Limb (tissue), 2 donors: ENCODE results near the gene TTLL5.

Experiments used
- DNase-seq, 2 donors: peaks; one replicate each; pipeline ENCODE4 v3.0.0-alpha.2; 2016; ENCODE audit errors: extremely low spot score in 2 of 2

The TTLL5 gene, protein sequence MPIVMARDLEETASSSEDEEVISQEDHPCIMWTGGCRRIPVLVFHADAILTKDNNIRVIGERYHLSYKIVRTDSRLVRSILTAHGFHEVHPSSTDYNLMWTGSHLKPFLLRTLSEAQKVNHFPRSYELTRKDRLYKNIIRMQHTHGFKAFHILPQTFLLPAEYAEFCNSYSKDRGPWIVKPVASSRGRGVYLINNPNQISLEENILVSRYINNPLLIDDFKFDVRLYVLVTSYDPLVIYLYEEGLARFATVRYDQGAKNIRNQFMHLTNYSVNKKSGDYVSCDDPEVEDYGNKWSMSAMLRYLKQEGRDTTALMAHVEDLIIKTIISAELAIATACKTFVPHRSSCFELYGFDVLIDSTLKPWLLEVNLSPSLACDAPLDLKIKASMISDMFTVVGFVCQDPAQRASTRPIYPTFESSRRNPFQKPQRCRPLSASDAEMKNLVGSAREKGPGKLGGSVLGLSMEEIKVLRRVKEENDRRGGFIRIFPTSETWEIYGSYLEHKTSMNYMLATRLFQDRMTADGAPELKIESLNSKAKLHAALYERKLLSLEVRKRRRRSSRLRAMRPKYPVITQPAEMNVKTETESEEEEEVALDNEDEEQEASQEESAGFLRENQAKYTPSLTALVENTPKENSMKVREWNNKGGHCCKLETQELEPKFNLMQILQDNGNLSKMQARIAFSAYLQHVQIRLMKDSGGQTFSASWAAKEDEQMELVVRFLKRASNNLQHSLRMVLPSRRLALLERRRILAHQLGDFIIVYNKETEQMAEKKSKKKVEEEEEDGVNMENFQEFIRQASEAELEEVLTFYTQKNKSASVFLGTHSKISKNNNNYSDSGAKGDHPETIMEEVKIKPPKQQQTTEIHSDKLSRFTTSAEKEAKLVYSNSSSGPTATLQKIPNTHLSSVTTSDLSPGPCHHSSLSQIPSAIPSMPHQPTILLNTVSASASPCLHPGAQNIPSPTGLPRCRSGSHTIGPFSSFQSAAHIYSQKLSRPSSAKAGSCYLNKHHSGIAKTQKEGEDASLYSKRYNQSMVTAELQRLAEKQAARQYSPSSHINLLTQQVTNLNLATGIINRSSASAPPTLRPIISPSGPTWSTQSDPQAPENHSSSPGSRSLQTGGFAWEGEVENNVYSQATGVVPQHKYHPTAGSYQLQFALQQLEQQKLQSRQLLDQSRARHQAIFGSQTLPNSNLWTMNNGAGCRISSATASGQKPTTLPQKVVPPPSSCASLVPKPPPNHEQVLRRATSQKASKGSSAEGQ (N-terminal part only)

DNA sequence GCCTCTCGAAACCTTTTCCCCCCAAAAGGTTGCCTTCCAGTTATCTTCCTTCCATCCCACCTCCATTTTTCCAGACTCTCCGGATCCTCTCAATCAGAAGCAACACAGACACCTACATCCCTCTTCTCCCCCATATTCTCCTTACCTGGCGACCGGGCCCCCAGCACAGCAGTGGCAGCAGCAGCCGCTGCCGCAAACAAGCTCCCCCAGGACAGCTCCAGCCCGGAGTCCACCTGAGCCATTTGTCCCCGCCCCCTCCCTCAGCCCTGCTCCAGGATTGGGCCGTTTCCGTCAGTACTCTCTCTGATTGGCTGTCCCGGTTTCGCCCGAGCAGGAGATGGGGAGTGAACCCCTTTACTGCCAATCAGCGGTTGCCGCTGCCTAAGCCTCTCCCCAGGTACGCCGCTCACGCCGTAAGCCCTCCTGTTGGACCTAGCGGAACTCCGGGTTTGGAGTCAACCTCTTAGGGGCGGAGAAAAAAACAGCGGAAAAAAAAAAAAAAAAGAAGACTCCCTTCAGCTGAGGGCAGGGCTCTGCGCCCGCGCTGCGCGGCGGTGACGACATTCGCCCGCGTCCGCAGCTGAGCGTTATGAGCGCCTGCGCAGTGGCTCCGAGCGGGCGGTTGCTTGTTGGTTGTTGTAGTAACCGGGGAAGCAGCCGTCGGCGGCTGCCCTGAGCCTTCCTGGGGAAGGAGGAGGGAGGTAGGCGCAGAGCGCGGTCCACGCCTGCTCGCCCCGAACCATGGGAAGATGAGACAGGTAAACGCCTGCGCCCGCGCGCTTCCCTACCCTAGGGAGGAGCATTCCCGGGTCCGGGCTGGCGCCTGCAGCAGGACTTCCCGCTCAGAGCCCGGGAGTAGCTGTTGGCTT is at the start of gene TTLL5, which contains the start of gene ERG28:
TTLL5 (plus strand) TSS at position 617 of the 869 bp plus-strand sequence. CDS start 1,904 bp downstream, outside the sequence.
ERG28 (minus strand) TSS at position 247 of the 869 bp plus-strand sequence. CDS start 3,374 bp downstream, outside the sequence.
- DNase-seq: peak; percentile 97

DNA sequence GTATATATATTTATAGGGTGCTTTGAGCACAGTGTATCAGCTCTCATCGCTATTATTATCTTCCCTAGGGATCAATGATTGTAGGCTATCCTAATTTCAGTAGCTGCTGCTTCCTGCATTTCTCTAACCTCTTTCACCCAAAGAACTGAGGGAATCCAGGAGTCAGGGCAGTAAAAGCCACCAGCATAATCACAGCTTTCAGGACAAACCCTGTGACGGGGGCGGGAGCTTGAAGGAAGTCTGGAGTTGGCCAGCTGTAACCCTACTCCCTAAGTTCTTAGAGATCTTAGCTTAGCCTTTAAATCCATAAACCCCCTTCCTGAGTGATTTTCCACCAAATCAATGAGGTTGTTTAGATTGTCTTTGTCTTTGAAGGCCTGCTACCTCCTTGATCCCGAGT is 48.9 kb upstream of the TTLL5 start:
- DNase-seq: no peak

DNA sequence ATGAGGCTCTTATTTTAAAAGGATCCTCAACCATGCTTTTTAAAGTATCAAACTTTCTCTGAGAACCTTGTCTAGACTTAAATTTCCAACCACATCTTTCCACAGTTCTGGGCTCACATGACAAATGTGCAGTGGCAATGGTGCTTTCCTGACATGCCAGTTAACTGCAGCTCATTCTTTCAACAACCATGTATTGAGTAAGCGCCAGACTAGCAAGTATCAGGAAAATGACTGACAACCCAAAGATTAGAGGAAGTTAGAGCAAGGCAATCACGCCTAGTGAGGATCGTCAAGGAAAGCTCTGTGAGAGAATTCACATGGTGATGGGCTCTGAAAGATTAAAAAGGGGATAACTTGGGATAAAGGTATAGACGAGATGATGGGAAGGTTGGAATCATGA is 46.9 kb upstream of the TTLL5 start:
- DNase-seq: no peak

DNA sequence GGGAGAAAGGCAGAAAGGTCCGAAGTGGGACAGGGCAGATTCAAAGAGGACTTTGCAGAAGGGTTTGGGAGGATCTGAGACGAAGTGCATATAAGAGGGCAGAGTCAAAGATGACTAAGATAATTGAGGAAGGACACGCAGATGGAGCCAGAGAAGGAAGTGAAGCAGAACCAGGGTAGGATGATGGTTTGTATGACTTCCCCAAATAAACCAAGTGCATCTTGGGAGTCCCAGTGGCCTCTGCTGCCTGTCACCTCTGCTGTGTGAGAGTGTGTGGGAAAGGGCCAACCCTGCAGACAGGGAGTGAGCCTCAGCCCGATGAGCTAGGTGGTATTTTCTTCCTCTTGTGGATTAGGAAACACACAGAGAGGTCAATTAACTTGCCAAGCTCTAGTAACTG is 45.8 kb upstream of the TTLL5 start:
- DNase-seq: no peak

DNA sequence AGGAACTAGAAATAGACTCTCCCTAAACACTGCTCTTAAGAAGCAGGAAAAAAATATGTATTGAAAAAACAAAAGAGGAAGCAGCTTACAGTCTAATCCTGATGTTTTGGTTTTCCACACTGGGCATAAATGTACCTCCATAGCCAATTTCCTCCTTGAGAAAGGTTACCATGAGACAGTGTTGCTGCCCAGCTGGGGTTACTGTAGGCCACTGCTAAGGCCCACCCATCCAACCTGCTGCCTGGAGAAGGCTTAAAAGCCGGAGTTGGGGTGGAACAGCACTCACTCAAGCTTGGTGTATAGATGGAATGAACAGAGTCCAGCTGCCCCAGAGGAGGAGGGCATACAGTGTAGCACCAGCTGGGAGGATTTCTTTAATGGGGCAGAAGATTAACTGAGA is 41.5 kb upstream of the TTLL5 start:
- no peak for DNase-seq

DNA sequence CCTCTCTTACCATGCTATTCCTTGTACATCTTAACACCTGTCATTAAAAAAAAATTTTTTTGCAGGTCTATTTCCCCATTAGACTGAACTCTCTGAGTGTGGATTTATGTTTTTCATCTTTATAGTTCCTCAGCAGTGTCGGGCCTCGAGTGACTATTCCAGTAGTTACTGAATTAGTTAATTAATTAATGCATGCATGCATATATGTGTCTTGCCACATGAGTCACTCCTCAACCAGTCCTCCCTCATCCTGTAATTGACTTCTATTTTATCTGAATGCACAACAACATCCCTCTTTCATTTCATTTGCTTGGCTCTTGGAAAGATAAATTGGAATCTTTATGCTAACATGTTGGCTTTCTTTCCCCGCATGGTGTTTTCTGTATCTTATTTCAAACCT is 36.0 kb upstream of the TTLL5 start:
- DNase-seq: no peak

DNA sequence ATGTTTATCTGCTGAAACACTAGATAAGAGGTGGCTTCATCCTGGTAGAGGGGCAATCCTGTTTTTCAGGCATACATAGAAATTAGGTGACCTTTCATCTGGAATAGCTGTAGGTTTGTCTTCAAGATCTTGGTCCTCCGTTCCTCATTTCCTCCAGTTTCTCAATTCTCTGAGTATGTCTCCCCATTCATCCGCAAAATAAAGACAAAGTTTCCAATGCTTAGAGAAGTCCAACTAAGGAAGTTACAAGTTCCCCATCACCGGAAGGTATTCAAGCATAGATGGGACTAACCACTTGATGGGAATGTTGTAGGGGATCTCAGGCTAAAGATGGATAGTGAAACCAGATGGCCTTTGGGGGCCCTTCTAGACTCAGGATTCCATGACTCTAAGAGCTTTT is 34.6 kb upstream of the TTLL5 start:
- DNase-seq: no peak

DNA sequence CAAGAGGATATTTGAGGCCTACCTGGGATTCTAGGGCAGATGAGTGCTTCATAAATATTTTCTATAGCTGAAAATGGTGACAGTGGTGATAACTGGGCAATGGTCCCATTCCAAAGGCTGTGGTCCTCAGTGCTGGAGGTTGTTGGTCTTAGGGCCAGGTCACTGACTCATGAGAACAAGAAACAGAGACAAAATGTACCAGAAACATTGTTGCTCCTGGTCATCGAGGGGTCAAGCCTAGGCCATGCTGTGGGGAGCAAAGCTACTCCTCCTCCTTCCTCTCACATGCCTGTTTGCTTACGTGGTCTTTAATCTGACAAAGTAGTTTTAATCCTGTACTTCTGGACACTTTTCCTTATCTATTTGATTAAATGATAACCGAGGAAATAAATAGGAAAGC is 34.2 kb upstream of the TTLL5 start:
- DNase-seq: no peak

DNA sequence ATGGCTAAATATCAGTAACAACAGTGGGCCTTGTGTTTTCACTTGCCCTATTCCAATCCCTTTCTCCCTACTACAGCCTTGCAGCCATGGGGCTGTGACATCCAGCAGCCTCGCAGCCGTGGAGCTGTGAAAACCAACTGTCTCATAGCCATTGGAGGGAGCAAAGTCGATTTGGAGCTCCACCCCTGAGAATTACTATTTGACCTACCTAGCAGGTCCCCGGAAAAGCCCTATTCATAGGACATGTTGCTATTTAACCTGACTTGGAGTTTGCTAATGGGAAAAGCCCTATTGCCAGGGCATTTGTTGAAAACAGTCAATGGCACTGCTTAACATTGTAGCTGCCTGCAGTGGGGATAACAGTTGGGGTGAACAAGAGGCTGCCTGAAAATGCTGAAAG is 33.6 kb upstream of the TTLL5 start:
- DNase-seq: no peak

DNA sequence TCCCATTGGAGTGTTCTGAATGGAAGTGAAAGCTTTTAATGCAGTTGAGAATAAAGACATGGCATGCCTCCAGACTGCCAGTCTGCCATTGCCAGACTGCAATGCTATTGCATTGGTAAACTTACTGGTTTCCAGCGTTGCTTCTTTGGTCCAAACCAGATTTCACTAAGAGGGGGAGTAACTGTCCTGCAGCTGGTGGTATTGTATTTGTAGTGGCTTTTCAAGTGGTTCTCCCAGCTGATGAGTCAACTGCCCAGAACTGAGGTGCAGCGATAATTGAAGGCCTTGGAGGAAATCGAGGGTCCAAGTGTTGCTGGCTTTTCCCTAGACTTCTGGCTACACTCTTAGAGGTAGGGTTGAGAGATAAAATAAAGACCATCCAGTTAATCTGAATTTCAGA is 32.2 kb upstream of the TTLL5 start:
- no peak for DNase-seq

DNA sequence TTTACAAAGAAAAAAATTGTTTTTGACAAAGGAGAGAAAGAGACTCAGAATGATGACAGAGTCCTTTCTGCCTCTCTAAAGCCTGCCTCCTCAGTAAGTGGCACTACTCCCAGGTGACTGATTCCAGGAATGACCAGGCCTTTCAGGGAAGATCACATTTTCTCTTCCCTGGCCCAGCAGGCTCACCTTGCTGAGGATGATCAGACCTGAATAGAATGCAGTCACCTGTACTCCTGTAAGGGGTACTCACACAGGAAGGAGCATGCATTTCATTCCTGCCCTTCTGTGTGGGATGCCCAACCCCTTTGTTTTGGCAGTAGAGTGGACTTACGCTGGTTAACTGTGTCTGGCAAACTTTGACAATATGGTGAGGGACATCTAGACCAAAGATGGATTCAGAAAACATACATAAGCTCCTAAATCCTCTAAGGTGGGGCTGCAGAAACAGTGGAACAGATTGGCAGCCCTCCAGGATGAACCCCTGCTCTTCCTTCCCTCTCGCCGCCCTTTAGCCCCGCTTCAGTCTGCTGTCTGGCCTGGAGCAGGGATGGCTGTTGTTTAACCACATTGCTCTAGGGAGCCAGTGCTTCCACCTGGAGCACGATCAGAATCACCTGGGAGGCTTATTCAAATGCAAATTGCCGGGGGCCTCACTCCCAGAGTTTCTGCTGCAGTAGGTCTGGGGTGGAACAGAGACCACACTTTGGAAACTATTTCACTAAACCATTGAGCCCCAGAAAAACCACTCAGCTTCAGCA is 30.2 kb upstream of the TTLL5 start:
- no peak for DNase-seq

DNA sequence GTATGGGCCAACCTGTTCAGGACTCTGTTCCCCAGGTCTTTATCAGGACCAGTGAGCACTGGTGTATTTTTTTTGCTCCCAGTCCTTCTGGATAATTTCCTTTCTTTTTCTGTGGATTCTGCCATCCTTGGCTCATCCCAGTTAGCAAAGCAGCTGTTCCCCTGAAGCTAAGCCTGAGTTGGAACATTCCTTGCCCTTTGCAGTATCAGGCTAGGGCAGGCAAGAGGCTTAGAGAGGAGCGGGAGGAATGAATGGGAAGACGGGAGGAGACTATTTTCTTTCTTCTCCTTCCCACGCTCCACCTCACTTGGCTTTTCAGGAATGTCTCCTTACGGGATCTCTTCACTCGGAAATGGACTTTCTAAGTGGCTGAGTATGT is 29.6 kb upstream of the TTLL5 start:
- DNase-seq: no peak

DNA sequence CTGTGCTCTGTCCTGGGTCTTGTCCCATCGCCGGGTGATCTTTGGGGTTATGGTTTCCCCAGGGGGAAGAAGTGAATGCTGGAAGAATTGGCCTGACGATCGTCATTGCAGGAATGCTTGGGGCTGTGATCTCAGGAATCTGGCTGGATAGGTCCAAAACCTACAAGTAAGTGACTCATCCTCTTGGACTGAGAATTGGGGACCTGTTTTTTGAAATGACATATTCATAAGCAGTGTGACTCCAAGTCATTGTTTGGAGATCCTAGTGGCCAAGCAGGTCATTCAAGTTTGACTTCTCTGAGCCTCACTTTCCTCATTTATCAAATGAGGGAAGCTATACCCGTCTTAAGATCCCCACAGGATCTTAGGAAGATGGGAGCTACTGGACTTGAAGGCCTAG is 26.2 kb upstream of the TTLL5 start:
- DNase-seq: no peak

DNA sequence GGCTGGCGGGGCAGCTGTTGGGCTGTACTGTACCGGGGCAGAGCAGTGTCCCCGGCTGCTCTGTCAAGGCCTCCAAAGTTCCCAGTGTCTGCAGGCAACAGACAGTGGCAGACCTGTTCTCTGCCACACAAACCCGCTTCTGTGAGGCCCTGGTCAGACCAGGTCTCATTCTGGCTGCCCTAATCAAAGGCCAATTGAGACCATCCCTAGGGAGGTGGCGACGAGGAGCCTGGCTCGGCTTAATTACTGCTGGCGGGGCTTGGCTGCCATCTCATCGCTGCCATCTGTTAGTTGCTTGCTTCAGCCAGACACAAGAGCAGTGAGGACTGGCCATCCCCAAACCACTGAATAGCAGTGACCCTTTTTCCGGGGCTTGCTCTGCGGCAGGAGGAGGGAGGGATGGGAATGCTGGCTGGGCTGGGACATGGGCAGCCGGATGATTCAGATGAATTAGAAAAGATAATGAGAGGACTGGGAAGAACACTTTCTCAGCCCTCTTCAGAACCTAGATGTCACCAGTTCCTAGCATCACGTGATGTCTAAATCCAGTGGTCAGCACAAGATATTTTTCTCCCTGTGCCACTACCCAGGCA is 24.9 kb upstream of the TTLL5 start:
- no peak for DNase-seq

DNA sequence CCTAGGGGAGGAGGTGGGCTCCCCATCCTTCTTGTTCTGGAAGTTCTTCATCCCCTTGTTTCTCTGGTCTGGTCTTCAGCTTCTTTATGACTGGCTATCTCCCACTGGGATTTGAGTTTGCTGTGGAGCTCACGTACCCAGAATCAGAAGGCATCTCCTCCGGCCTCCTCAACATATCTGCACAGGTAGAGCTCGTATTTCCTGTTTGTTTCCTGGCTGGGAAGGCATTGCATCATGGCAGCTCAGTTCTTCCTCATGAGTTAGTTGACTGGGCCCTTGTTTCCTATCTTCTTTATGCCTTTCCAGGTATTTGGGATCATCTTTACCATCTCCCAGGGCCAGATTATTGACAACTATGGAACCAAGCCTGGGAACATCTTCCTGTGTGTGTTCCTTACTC is 20.2 kb upstream of the TTLL5 start:
- no peak for DNase-seq

DNA sequence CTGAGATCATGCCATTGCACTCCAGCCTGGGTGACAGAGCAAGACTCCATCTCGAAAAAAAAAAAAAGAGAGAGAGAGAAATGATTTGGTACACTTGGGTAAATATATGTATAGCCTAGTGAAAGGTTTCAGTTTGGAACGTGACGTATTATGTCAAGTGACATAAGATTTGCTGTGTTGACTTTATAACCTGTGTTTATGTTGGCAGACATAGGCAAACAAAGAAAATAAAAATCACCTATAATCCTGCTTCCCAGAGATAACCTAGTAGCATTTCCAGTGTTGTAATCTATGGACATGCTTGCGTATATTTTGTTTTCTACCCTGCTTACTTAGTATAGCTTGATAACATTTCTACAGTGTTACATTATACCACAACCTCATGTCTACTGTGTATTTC is 17.1 kb upstream of the TTLL5 start:
- DNase-seq: no peak

DNA sequence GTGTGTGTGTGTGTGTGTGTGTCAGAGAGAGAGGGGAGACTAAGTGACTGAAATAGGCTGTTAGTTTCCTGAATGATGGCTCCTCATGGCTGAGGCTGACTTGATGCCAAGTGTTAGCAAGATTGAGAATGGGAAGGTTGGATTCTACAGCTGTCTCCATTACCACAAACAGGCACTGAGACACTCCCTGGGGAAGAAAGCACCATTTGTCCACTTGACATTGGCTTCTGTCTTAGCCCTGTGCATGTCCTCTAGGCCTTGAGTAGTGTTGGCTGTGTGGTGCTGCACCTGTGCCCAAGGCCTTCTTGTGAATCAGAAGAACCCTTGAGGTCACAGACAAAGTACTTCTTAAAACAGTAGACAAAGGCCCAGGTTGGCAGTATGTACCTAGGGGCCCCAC is 16.0 kb upstream of the TTLL5 start:
- DNase-seq: no peak

DNA sequence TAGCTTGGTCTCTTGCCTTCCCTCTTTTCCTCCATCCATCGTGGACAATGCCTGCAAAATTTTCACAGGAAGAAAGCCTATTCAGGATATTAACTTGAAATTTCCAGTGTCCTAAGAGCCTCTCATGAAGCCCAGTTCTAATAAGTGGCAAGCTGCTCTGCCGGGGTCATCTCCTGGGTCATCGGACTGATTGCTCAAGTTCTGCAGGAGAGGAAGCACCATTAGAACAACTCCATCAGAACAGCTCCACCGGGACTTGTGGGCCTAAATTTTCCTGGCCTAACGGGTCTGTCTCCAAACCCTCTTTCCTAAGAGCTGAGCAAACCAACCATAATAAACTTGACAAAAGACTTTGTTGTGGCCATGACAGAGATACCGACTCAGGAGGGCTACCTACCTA is 14.3 kb upstream of the TTLL5 start:
- DNase-seq: no peak

DNA sequence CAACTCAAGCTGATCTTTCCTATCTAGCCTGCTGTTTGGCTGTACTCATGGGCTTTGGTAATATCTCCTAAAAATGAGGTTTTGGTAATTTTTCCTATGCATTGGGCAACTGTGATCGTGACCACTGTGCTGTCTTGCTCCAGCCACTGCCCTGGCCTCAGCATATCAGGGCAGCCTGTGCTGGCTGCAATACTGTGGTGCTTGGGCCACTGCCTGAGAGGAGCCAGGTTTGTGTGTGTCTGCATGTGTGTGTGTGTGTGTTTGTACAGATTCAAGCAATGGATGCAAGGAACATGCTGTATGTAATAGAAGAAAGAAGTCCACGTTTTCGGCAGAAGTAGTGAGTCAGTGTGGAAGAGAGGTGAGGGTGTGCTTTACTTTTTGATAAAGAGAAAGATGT is 13.4 kb upstream of the TTLL5 start:
- DNase-seq: no peak
